Measurements from ENCODE around the gene RHBDD2.

DNA sequence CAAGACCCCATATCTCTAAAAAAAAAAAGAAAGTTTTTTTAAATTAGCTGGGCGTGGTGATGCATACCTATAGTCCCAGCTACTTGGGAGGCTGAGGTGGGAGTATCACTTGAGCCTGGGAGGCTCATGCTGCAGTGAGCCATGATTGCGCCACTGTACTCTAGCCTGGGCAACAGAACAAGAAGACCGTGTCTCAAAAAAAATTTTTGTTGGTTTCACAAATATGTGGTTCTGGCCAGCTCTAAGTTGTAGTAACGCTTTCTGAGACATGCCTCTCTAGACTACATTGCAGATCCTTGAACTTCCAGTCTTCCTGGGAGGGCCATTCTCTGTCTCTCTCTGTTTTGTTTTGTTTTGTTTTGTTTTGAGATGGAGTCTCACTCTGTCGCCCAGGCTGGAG is 24.6 kb upstream of the RHBDD2 start:
- TF ChIP-seq, protein P1, sequence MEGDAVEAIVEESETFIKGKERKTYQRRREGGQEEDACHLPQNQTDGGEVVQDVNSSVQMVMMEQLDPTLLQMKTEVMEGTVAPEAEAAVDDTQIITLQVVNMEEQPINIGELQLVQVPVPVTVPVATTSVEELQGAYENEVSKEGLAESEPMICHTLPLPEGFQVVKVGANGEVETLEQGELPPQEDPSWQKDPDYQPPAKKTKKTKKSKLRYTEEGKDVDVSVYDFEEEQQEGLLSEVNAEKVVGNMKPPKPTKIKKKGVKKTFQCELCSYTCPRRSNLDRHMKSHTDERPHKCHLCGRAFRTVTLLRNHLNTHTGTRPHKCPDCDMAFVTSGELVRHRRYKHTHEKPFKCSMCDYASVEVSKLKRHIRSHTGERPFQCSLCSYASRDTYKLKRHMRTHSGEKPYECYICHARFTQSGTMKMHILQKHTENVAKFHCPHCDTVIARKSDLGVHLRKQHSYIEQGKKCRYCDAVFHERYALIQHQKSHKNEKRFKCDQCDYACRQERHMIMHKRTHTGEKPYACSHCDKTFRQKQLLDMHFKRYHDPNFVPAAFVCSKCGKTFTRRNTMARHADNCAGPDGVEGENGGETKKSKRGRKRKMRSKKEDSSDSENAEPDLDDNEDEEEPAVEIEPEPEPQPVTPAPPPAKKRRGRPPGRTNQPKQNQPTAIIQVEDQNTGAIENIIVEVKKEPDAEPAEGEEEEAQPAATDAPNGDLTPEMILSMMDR (IDR thresholded peaks at IDR 0.05) = no peak
- no peak for TF ChIP-seq EZH2phosphoT487 (IDR thresholded peaks at IDR 0.05)
- no peak for TF ChIP-seq EZH2 (IDR thresholded peaks at IDR 0.05)

All from neural progenitor cell (in vitro differentiated cells).